SK-MEL-5 (cell line): ENCODE results near the gene KRTAP6-3. TPM values are rescaled to one million over a fixed set of nuclear protein-coding genes. Genes with fewer than 3 reads are reported as not detected.

Source experiments
- DNase-seq: peaks from one replicate; pipeline ENCODE4 v3.0.0-alpha.2; 2016; ENCODE audit warnings: low read depth, low spot score
- in situ Hi-C: cut with HindIII; loops from 2 replicates; pipeline ENCODE4 v1.10.0; 2016; ENCODE audit warnings: low sequenced_read_pairs, high pct_unique_total_duplicates, low pct_unique_long_range_greater_than_20kb
- polyA plus RNA-seq, 2 experiments: library from polyadenylated mRNA; depleted of rRNA; stranded (reverse); fragments of >200 nt; gene quantifications; 2 replicates each; pipeline ENCODE4 v1.2.3, GENCODE V29; 2015
- total RNA-seq: library from RNA; depleted of rRNA; stranded (reverse); fragments of >200 nt; shearing (Covaris generic); gene quantifications from 2 replicates; pipeline ENCODE4 v1.2.3, GENCODE V29; 2014; rRNA removed

KRTAP6-3 gene
- not detected in 2 replicates for total RNA-seq
- not detected in 2 replicates for polyA plus RNA-seq (2015; cell fraction: cytosol; rRNA removed)
- polyA plus RNA-seq (2015; cell fraction: nucleus; rRNA removed), result not detected in 2 replicates

- DNase-seq, result no peak
- in situ Hi-C loops, result no loop called here
Observed at GRCh38 chr21:30592140-30592539, at the start of gene KRTAP6-3. KRTAP6-3 (plus strand) TSS chr21:30592440; CDS start chr21:30592446, 6 bp downstream.

GRCh38 chr21:30552782-30553181 is 39.5 kb upstream of the KRTAP6-3 start:
- DNase-seq, result no peak
- in situ Hi-C loops, result no loop called here

GRCh38 chr21:30555095-30555494 is 37.1 kb upstream of the KRTAP6-3 start:
- in situ Hi-C loops, result no loop called here

GRCh38 chr21:30561264-30561895 is 30.9 kb upstream of the KRTAP6-3 start, which contains the start of gene KRTAP19-7:
KRTAP19-7 (minus strand) TSS chr21:30561314; CDS start chr21:30561289, 25 bp downstream.
- DNase-seq, result no peak
- in situ Hi-C loops, result no loop called here

More at GRCh38 chr21:30555095-30555494, 37.1 kb upstream of the KRTAP6-3 start:
- DNase-seq, result no peak

GRCh38 chr21:30561957-30562356 is 30.3 kb upstream of the KRTAP6-3 start:
- no peak for DNase-seq
- in situ Hi-C loops, result no loop called here

- in situ Hi-C loops, result no loop called here
- DNase-seq, result no peak
Observed at GRCh38 chr21:30563072-30563471, 29.2 kb upstream of the KRTAP6-3 start.

GRCh38 chr21:30563630-30564029 is 28.6 kb upstream of the KRTAP6-3 start:
- DNase-seq, result no peak
- in situ Hi-C loops, result no loop called here

GRCh38 chr21:30567617-30568016 is 24.6 kb upstream of the KRTAP6-3 start:
- in situ Hi-C loops, result no loop called here

GRCh38 chr21:30577766-30578165 is 14.5 kb upstream of the KRTAP6-3 start:
- DNase-seq, result no peak
- in situ Hi-C loops, result no loop called here

More at GRCh38 chr21:30567617-30568016, 24.6 kb upstream of the KRTAP6-3 start:
- no peak for DNase-seq

GRCh38 chr21:30579346-30579745 is 12.9 kb upstream of the KRTAP6-3 start:
- DNase-seq, result no peak
- in situ Hi-C loops, result no loop called here

GRCh38 chr21:30580132-30580531 is 12.1 kb upstream of the KRTAP6-3 start:
- in situ Hi-C loops, result no loop called here
- no peak for DNase-seq

- DNase-seq, result peak; percentile 11
- in situ Hi-C loops, result no loop called here
Observed at GRCh38 chr21:30582870-30583269, 9.4 kb upstream of the KRTAP6-3 start.

GRCh38 chr21:30590297-30590696 is 1.9 kb upstream of the KRTAP6-3 start, which contains the start of gene KRTAP22-2:
KRTAP22-2 (minus strand) TSS chr21:30590397.
- in situ Hi-C loops, result no loop called here
- no peak for DNase-seq

- in situ Hi-C loops, result no loop called here
- no peak for DNase-seq
Observed at GRCh38 chr21:30598802-30599201, 6.6 kb downstream of the KRTAP6-3 start, which contains the start of gene KRTAP6-2. KRTAP6-2 (minus strand) TSS chr21:30598902; CDS start chr21:30598874, 28 bp downstream.

- in situ Hi-C loops, result no loop called here
- DNase-seq, result no peak
Observed at GRCh38 chr21:30600787-30601186, 8.5 kb downstream of the KRTAP6-3 start, which contains the start of gene KRTAP22-1. KRTAP22-1 (plus strand) TSS chr21:30601087.

- peak; percentile 22 for DNase-seq
- in situ Hi-C loops, result no loop called here
Observed at GRCh38 chr21:30605968-30606367, 13.7 kb downstream of the KRTAP6-3 start.

GRCh38 chr21:30612132-30612531 is 19.9 kb downstream of the KRTAP6-3 start:
- in situ Hi-C loops, result no loop called here
- DNase-seq, result no peak

- no peak for DNase-seq
- in situ Hi-C loops, result no loop called here
Observed at GRCh38 chr21:30613836-30614235, 21.6 kb downstream of the KRTAP6-3 start, which contains the start of gene KRTAP6-1. KRTAP6-1 (minus strand) TSS chr21:30613930; CDS start chr21:30613904, 26 bp downstream.

- no peak for DNase-seq
- in situ Hi-C loops, result no loop called here
Observed at GRCh38 chr21:30615199-30615598, 23.0 kb downstream of the KRTAP6-3 start.
